Chondrocyte (in vitro differentiated cells): ENCODE measurements around the gene SPANXD. TPM values are rescaled to one million over a fixed set of nuclear protein-coding genes. Genes with fewer than 3 reads are reported as not detected.

ENCODE experiments used
- DNase-seq: peaks from one replicate; pipeline ENCODE4 v3.0.0; 2021; ENCODE audit warnings: mixed read lengths, low spot score
- H3K27ac Mint-ChIP-seq: one replicate; pipeline ENCODE4 v1.8.0; 2021; ENCODE audit warnings: mild to moderate bottlenecking, moderate library complexity, mixed read lengths; ENCODE audit not compliant: unreplicated experiment
- H3K27me3 Mint-ChIP-seq: 2 replicates; pipeline ENCODE4 v1.8.0; 2021; ENCODE audit warnings: low read depth, mixed read lengths
- H3K36me3 Mint-ChIP-seq: 2 replicates; pipeline ENCODE4 v1.8.0; 2021; ENCODE audit warnings: low read depth, mixed read lengths
- H3K4me1 Mint-ChIP-seq: 2 replicates; pipeline ENCODE4 v1.8.0; 2021; ENCODE audit warnings: low read depth, mild to moderate bottlenecking, mixed read lengths
- H3K4me3 Mint-ChIP-seq: one replicate; pipeline ENCODE4 v1.8.0; 2021; ENCODE audit warnings: mild to moderate bottlenecking, moderate library complexity, mixed read lengths; ENCODE audit not compliant: unreplicated experiment
- H3K9me3 Mint-ChIP-seq: 2 replicates; pipeline ENCODE4 v1.8.0; 2021; ENCODE audit warnings: low read depth, mixed read lengths
- total RNA-seq: library from RNA; stranded (reverse); gene quantifications from 3 replicates; pipeline ENCODE4 v1.2.1, GENCODE V29; 2021
- TF ChIP-seq, protein P1 (sequence below): fragments of 200-600 bp; sonication (generic); IDR thresholded peaks from 2 replicates; pipeline ENCODE4 v1.5.0; 2021; ENCODE audit warnings: antibody characterized with exemption, mild to moderate bottlenecking, moderate library complexity

Gene SPANXD
- total RNA-seq, 1 donor from 2014 or later = not detected

DNA sequence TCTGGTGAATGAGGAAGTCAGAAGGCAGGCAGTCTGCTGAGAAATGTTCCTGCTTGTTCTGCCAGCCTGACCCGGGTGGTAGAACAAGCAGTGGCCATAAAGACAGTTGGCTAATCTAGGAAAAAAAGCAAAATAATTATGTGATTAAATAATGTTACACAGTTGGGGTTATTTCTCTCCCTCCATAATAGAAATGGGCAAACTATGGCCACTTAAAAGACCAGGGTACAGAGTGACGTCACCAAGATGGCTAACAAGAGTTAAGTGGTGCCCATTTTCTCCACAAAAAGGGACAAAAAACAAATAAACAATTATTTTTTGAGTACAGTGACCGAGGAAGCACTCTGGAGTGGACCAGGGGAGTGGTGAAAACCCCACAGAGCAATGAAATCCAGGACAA is 16.1 kb upstream of the SPANXD start:
- H3K4me1 Mint-ChIP-seq = no peaks in the 10 kb centered on the region
- H3K27ac Mint-ChIP-seq = no peak overlapping the region
- H3K36me3 Mint-ChIP-seq = no peaks in the 10 kb centered on the region
- H3K9me3 Mint-ChIP-seq = peaks cover 11% of the 10 kb centered on the region
- no peak overlapping the region for H3K4me3 Mint-ChIP-seq
- TF ChIP-seq, protein P1, sequence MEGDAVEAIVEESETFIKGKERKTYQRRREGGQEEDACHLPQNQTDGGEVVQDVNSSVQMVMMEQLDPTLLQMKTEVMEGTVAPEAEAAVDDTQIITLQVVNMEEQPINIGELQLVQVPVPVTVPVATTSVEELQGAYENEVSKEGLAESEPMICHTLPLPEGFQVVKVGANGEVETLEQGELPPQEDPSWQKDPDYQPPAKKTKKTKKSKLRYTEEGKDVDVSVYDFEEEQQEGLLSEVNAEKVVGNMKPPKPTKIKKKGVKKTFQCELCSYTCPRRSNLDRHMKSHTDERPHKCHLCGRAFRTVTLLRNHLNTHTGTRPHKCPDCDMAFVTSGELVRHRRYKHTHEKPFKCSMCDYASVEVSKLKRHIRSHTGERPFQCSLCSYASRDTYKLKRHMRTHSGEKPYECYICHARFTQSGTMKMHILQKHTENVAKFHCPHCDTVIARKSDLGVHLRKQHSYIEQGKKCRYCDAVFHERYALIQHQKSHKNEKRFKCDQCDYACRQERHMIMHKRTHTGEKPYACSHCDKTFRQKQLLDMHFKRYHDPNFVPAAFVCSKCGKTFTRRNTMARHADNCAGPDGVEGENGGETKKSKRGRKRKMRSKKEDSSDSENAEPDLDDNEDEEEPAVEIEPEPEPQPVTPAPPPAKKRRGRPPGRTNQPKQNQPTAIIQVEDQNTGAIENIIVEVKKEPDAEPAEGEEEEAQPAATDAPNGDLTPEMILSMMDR = no peak
- no peaks in the 10 kb centered on the region for H3K27me3 Mint-ChIP-seq
- no peak for DNase-seq

DNA sequence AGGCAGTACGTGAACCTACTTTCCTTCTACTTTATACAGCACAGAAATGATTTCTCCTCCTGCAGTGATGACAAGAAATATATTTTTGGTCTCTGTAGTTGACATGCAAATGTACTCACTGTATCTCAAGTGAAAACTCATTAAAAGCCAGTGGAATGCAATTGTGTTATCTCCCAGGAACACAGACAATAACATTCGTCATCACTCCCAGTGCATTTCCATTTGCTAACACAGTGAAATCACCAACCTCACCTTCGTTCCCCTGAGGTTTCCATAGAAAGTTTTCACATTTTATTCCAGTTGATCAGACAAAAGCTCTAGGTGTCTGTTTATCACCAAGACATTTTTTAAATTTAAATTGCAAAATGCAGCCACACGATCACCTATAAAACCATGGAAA is 2.5 kb upstream of the SPANXD start:
- H3K27ac Mint-ChIP-seq = no peak overlapping the region
- H3K9me3 Mint-ChIP-seq = peaks cover 17% of the 10 kb centered on the region
- no peak for DNase-seq
- H3K27me3 Mint-ChIP-seq = no peaks in the 10 kb centered on the region
- H3K4me3 Mint-ChIP-seq = no peak overlapping the region
- no peaks in the 10 kb centered on the region for H3K4me1 Mint-ChIP-seq
- no peaks in the 10 kb centered on the region for H3K36me3 Mint-ChIP-seq
- TF ChIP-seq, protein P1 = no peak

DNA sequence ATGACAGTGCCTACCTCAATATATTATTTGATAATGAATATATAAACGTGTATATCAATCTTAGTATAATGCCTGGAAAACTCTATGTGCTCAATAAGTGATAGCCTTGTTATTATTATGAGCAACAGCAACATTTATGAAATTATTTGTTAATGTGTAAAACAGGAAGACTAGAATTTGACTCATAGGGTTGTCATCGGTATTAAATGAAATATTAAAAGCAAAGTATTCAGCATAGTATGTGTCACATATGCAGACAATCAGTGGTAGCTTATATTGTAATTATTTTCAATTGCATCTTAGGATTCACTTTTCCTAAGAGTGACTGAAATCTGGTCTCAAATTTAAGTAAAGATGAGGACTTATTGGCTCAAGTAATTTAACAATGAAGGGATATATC is 24.6 kb downstream of the SPANXD start:
- Mint-ChIP-seq H3K9me3 (peaks cover 23% of the 10 kb centered on the region), H3K27me3 (no peaks in the 10 kb centered on the region), H3K36me3 (no peaks in the 10 kb centered on the region), H3K27ac (no peak overlapping the region), H3K4me3 (no peak overlapping the region), H3K4me1 (no peaks in the 10 kb centered on the region)
- TF ChIP-seq, protein P1 = no peak
- no peak for DNase-seq

DNA sequence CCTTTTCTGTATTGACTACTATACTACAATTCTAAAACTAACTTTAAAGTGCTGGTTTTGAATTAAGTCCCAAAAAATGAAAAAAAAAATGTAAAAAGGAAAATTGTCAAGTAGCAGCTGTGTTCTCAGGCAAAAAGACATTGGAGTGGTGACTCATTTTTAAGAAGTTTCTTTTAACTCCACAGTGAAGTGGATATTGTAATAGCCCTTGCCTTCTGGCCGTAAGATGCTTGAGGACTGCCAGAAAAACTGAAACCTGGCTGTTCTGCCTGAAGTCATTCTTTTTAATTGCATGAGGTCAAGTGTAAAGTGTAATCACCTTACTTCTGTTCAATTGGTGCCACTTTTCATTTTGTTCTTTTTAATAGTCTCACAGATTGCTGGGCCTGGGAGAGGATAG is 28.9 kb downstream of the SPANXD start:
- no peaks in the 10 kb centered on the region for H3K27me3 Mint-ChIP-seq
- H3K4me3 Mint-ChIP-seq = no peak overlapping the region
- TF ChIP-seq, protein P1 = no peak
- no peak overlapping the region for H3K27ac Mint-ChIP-seq
- no peaks in the 10 kb centered on the region for H3K4me1 Mint-ChIP-seq
- no peak for DNase-seq
- peaks cover 31% of the 10 kb centered on the region for H3K9me3 Mint-ChIP-seq
- no peaks in the 10 kb centered on the region for H3K36me3 Mint-ChIP-seq

DNA sequence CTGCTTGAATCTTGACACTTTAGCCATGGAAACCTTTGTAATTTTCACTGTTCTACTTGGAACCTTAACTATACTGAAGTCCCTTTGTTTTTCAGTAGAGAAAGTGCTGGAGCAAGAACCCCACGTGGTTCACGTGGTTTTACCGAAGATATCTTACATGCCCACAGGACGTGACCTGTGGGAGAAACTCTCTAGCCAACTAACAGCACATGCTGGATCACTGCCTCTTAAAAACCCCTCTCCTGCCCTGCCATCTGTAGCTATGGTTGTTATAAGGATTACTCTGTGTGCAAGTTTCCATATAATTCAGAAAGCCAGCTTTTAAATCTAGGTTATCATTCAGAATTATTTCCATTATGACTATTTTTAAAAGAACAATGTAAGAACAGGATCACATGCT is 30.2 kb downstream of the SPANXD start:
- TF ChIP-seq, protein P1 = no peak
- Mint-ChIP-seq H3K4me3 (no peak overlapping the region), H3K27ac (no peak overlapping the region), H3K4me1 (no peaks in the 10 kb centered on the region), H3K36me3 (no peaks in the 10 kb centered on the region), H3K27me3 (no peaks in the 10 kb centered on the region), H3K9me3 (peaks cover 26% of the 10 kb centered on the region)
- DNase-seq = no peak
